Smooth muscle cell (in vitro differentiated cells): Measurements from ENCODE around the gene LY86. TPM values are rescaled to one million over a fixed set of nuclear protein-coding genes. Genes with fewer than 3 reads are reported as not detected.

ENCODE experiments used
- DNase-seq: peaks from one replicate; lab custom pipeline; 2025; ENCODE audit not compliant: unreplicated experiment; lab: John Stamatoyannopoulos, UW
- H2AFZ ChIP-seq: fragments of 200-600 bp; sonication (generic); 2 replicates; pipeline ENCODE4 v1.6.0; 2016; ENCODE audit warnings: antibody characterized with exemption, low read depth, mild to moderate bottlenecking
- H3F3A ChIP-seq: fragments of 200-600 bp; sonication (generic); 2 replicates; pipeline ENCODE4 v1.6.0; 2017; ENCODE audit warnings: antibody characterized with exemption, low read depth
- H3K27ac ChIP-seq: fragments of 200-600 bp; sonication (generic); 2 replicates; pipeline ENCODE4 v1.5.1; 2016; ENCODE audit warnings: low read depth, mild to moderate bottlenecking
- H3K27me3 ChIP-seq: fragments of 200-600 bp; sonication (generic); 2 replicates; pipeline ENCODE4 v1.6.1; 2016; ENCODE audit warnings: low read depth, mild to moderate bottlenecking
- H3K36me3 ChIP-seq: fragments of 200-600 bp; sonication (generic); 2 replicates; pipeline ENCODE4 v1.5.1; 2016; ENCODE audit warnings: low read depth
- H3K4me1 ChIP-seq: fragments of 200-600 bp; sonication (generic); 2 replicates; pipeline ENCODE4 v1.5.1; 2016; ENCODE audit warnings: low read depth
- H3K4me2 ChIP-seq: fragments of 200-600 bp; sonication (generic); 2 replicates; pipeline ENCODE4 v1.6.0; 2016; ENCODE audit warnings: mild to moderate bottlenecking
- H3K4me3 ChIP-seq: fragments of 200-600 bp; sonication (generic); 2 replicates; pipeline ENCODE4 v1.5.1; 2016; ENCODE audit warnings: mild to moderate bottlenecking
- H3K79me2 ChIP-seq: fragments of 200-600 bp; sonication (generic); 2 replicates; pipeline ENCODE4 v1.6.0; 2016; ENCODE audit warnings: low read depth, mild to moderate bottlenecking
- H3K9ac ChIP-seq: fragments of 200-600 bp; sonication (generic); 2 replicates; pipeline ENCODE4 v1.6.0; 2016; ENCODE audit warnings: low read depth
- H3K9me3 ChIP-seq: fragments of 200-600 bp; sonication (generic); replicated peaks from 2 replicates; pipeline ENCODE4 v1.5.1; 2016; ENCODE audit warnings: low read depth
- H4K20me1 ChIP-seq: fragments of 200-600 bp; sonication (generic); 2 replicates; pipeline ENCODE4 v1.6.0; 2016; ENCODE audit warnings: low read depth
- WGBS: methylation state at CpG from one replicate; pipeline ENCODE4 v1.1.7; 2016; ENCODE audit warnings: low lambda C conversion rate; 5-methylcytosine and 5-hydroxymethylcytosine counted together
- polyA plus RNA-seq: library from polyadenylated mRNA; unstranded; fragments of >200 nt; fragmentation: Nextera tagmentation; extraction: Ambion mirVana; gene quantifications from 2 replicates; pipeline ENCODE4 v1.2.1, GENCODE V29; 2016
- total RNA-seq: library from RNA; depleted of rRNA; stranded (reverse); fragments of >200 nt; gene quantifications from 2 replicates; pipeline ENCODE4 v1.2.3, GENCODE V29; 2014
- TF ChIP-seq, protein P1 (sequence below): fragments of 200-600 bp; sonication (generic); IDR thresholded peaks from 2 replicates; pipeline ENCODE4 v1.5.1; 2017; ENCODE audit warnings: borderline replicate concordance, mild to moderate bottlenecking, antibody characterized with exemption; ENCODE audit not compliant: insufficient read depth, poor library complexity, severe bottlenecking

Gene LY86
- total and polyA plus RNA-seq, 2 experiments from 2014 or later = not detected

GRCh38 chr6:6569096-6569810 lies 19.3 kb upstream of the LY86 start:
- H3K9me3 ChIP-seq = no peaks in the 10 kb centered on the region
- TF ChIP-seq, protein P1, sequence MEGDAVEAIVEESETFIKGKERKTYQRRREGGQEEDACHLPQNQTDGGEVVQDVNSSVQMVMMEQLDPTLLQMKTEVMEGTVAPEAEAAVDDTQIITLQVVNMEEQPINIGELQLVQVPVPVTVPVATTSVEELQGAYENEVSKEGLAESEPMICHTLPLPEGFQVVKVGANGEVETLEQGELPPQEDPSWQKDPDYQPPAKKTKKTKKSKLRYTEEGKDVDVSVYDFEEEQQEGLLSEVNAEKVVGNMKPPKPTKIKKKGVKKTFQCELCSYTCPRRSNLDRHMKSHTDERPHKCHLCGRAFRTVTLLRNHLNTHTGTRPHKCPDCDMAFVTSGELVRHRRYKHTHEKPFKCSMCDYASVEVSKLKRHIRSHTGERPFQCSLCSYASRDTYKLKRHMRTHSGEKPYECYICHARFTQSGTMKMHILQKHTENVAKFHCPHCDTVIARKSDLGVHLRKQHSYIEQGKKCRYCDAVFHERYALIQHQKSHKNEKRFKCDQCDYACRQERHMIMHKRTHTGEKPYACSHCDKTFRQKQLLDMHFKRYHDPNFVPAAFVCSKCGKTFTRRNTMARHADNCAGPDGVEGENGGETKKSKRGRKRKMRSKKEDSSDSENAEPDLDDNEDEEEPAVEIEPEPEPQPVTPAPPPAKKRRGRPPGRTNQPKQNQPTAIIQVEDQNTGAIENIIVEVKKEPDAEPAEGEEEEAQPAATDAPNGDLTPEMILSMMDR = no peak
- H4K20me1 ChIP-seq = no peaks in the 10 kb centered on the region
- DNase-seq = no peak
- H3K4me2 ChIP-seq = no peak overlapping the region
- H3K4me1 ChIP-seq = no peaks in the 10 kb centered on the region
- H3K27ac ChIP-seq = no peak overlapping the region
- no peaks in the 10 kb centered on the region for H3K36me3 ChIP-seq
- 89% methylated on average over 13 of the region's 13 CpGs for WGBS
- H3F3A ChIP-seq = no peaks in the 10 kb centered on the region
- H3K79me2 ChIP-seq = no peaks in the 10 kb centered on the region
- no peak overlapping the region for H3K4me3 ChIP-seq
- no peak overlapping the region for H3K9ac ChIP-seq
- H3K27me3 ChIP-seq = peaks cover 11% of the 10 kb centered on the region
- no peak overlapping the region for H2AFZ ChIP-seq

DNA sequence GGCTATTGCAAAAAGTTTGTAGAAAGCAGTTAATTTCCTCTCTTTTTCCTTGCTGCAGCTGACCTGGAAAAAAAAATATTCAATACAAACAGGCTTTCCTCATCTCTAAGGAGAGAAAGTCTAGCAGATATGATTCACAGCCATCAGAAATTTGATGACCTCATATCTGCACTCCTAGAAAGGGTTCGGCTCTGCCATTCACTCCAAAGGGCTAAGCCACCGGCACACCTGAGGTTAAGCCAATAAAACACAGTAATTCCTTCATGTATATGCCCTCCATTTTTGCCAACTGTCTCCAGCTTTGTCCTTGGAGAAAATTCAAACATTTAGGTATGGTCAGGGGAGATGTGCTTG lies 18.7 kb upstream of the LY86 start:
- Histone ChIP-seq H3F3A (no peaks in the 10 kb centered on the region), H3K4me3 (no peak overlapping the region), H3K9ac (no peak overlapping the region), H2AFZ (no peak overlapping the region), H3K79me2 (no peaks in the 10 kb centered on the region), H3K36me3 (no peaks in the 10 kb centered on the region), H3K27ac (no peak overlapping the region), H3K27me3 (peaks cover 8% of the 10 kb centered on the region), H3K4me1 (no peaks in the 10 kb centered on the region), H3K9me3 (no peaks in the 10 kb centered on the region), H3K4me2 (no peak overlapping the region), H4K20me1 (no peaks in the 10 kb centered on the region)
- DNase-seq = no peak
- TF ChIP-seq, protein P1 = no peak
- whole genome bisulfite sequencing = 93% methylated on average over 2 of the region's 2 CpGs

GRCh38 chr6:6570929-6571671 lies 17.4 kb upstream of the LY86 start:
- Histone ChIP-seq H3K4me3 (no peak overlapping the region), H3K4me2 (no peak overlapping the region), H2AFZ (no peak overlapping the region), H3K27me3 (peaks cover 8% of the 10 kb centered on the region), H3K27ac (no peak overlapping the region), H3K9me3 (no peaks in the 10 kb centered on the region), H3K79me2 (no peaks in the 10 kb centered on the region), H4K20me1 (no peaks in the 10 kb centered on the region), H3K36me3 (no peaks in the 10 kb centered on the region), H3K9ac (no peak overlapping the region), H3F3A (no peaks in the 10 kb centered on the region), H3K4me1 (no peaks in the 10 kb centered on the region)
- WGBS = 66% methylated on average over 4 of the region's 4 CpGs
- no peak for DNase-seq
- TF ChIP-seq, protein P1 = no peak
